Psoas muscle (tissue), 8 donors: ENCODE data around the gene CAMK1D. TPM values are rescaled to one million over a fixed set of nuclear protein-coding genes. Genes with fewer than 3 reads are reported as not detected.

Experiments used
- ATAC-seq, 4 donors: fragments of 200-7000 bp; cut with Tn5 transposase; one replicate each; pipeline ENCODE4 v1.9.1; 2020; ENCODE audit warnings: moderate library complexity in 3 of 4, mild to moderate bottlenecking in 2 of 4
- DNase-seq, 2 donors: peaks; one replicate each; pipeline ENCODE4 v3.0.0-alpha.2; 2020
- H3K27ac ChIP-seq: fragments of 200-600 bp; one replicate; pipeline ENCODE4 v1.8.0; 2022
- H3K27me3 ChIP-seq, 3 donors: fragments of 200-600 bp in 1 of 3; one replicate each; pipeline versions ENCODE4 v1.6.1 to v1.8.0; 2013 to 2022; ENCODE audit warnings: low read length in 2 of 3, mild to moderate bottlenecking in 2 of 3, moderate library complexity in 1 of 3; ENCODE audit not compliant: insufficient read depth in 3 of 3
- H3K36me3 ChIP-seq, 2 donors: fragments of 200-600 bp in 1 of 2; one replicate each; pipeline versions ENCODE4 v1.6.1 to v1.8.0; 2013 to 2022; ENCODE audit warnings: low read depth in 1 of 2, mild to moderate bottlenecking in 1 of 2, moderate library complexity in 1 of 2; ENCODE audit not compliant: insufficient read depth in 1 of 2
- H3K4me1 ChIP-seq: fragments of 200-600 bp; one replicate; pipeline ENCODE4 v1.8.0; 2022
- H3K4me3 ChIP-seq: fragments of 200-600 bp; one replicate; pipeline ENCODE4 v1.8.0; 2022; ENCODE audit warnings: mild to moderate bottlenecking
- H3K9me3 ChIP-seq: fragments of 200-600 bp; one replicate; pipeline ENCODE4 v1.8.0; 2022
- WGBS, 3 donors: extraction: QIAGEN DNeasy Blood & Tissue Kit; methylation state at CpG; one replicate each; pipeline versions ENCODE4 v1.1.6 to v1.1.7; 2013; 5-methylcytosine and 5-hydroxymethylcytosine counted together
- intact Hi-C, 2 donors: fragments of 100-400 bp; cut with DNase I; formaldehyde crosslinking; loops; one replicate each; pipeline versions ENCODE4 v1.11.0 to v1.14.2; 2022
- polyA plus RNA-seq, 3 donors: library from polyadenylated mRNA; stranded (reverse); fragments of 200-250 nt; gene quantifications; one replicate each; pipeline ENCODE4 v1.2.3, GENCODE V29; 2013
- total RNA-seq, 4 donors: library from RNA; stranded (reverse); fragmentation: NEBNext Ultra II Directional in 2 of 4; extraction: Animal tissue kit (Norgen Biotek cat#: 25700) in 2 of 4; gene quantifications; one replicate each; pipeline versions ENCODE4 v1.2.1 to v1.2.4, GENCODE V29; 2021 to 2023
- TF ChIP-seq, protein P1 (sequence below): fragments of 200-600 bp; IDR thresholded peaks from one replicate; pipeline ENCODE4 v1.8.0; 2022; ENCODE audit warnings: antibody characterized with exemption
- donor health status: healthy with polysubstance abuse.
- donor health status: DM: no; HTN: no; CAD: no; lungs with moderate emphysema.
- donor health status: Bipolar disorder and iron deficiency.
- donor health status: healthy.
- donor health status: DM: yes; HTN: yes; CAD: no.
- donor health status: DM: no; HTN: no; CAD: no.
- donor health status: DM: no; HTN: no; CAD: no.
- donor health status: DM: yes; HTN: yes; CAD: no.

Gene CAMK1D
- total and polyA plus RNA-seq, 7 donors: 0.39 to 1.8 (median 0.53) TPM

DNA sequence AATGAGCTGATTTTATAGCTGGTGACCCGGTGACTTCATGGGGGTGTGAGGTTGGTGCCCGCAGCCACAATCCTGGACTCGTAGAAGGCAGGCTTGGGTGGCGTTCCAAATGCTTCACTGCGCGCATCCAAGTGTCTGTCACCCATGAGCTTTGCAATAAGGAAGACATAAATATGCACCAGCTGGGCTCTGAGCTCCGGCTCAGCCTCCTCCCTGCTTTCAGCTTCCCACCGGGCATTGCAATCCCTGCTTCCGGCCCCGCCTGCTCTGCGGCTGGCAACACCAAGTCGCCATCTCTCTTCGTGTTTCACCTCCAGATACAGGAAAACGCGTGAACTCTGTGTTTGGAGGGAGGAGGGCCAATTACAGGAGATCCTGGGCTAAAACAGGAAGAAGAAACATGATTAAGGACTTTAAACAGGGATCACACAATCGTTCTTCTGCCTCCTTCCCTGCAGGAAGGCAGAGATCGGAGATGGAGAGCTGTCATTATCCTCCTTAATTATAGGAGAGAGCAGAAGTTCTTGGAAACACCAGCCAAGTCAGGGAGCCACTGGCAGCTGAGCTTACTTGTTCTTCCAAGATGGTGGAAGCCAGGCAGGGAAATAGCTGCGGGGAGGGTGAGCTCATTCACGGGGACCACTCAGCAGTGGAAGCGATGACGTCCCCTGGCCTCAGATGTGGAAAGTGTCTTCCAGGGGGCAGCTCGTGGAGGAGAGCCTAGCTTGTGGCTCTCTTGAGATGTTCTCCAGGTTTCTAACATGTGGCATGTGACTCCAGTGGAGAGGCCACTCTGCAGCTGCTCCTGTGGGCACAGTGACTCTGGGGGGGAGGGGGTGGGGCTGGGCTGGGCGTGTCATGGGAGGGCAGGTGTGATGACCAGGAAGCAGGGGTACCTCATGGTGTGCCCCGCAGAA lies 134.9 kb downstream of the CAMK1D start:
- TF ChIP-seq, protein P1, sequence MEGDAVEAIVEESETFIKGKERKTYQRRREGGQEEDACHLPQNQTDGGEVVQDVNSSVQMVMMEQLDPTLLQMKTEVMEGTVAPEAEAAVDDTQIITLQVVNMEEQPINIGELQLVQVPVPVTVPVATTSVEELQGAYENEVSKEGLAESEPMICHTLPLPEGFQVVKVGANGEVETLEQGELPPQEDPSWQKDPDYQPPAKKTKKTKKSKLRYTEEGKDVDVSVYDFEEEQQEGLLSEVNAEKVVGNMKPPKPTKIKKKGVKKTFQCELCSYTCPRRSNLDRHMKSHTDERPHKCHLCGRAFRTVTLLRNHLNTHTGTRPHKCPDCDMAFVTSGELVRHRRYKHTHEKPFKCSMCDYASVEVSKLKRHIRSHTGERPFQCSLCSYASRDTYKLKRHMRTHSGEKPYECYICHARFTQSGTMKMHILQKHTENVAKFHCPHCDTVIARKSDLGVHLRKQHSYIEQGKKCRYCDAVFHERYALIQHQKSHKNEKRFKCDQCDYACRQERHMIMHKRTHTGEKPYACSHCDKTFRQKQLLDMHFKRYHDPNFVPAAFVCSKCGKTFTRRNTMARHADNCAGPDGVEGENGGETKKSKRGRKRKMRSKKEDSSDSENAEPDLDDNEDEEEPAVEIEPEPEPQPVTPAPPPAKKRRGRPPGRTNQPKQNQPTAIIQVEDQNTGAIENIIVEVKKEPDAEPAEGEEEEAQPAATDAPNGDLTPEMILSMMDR: no peak
- DNase-seq: no peak
- 59 to 67% (median 64%) methylated on average over 24 of the region's 24 CpGs for WGBS, 3 donors
- H3K9me3 ChIP-seq: no peaks in the 10 kb centered on the region
- no peaks in the 10 kb centered on the region for H3K36me3 ChIP-seq
- H3K4me3 ChIP-seq: no peak overlapping the region
- no peaks in the 10 kb centered on the region for H3K27me3 ChIP-seq
- H3K4me1 ChIP-seq: no peaks in the 10 kb centered on the region
- ATAC-seq: peak in 2 of 4 donors; percentile 35 to 61
- peak overlapping the region; percentile 23 for H3K27ac ChIP-seq
- intact Hi-C loops: no loop called here

DNA sequence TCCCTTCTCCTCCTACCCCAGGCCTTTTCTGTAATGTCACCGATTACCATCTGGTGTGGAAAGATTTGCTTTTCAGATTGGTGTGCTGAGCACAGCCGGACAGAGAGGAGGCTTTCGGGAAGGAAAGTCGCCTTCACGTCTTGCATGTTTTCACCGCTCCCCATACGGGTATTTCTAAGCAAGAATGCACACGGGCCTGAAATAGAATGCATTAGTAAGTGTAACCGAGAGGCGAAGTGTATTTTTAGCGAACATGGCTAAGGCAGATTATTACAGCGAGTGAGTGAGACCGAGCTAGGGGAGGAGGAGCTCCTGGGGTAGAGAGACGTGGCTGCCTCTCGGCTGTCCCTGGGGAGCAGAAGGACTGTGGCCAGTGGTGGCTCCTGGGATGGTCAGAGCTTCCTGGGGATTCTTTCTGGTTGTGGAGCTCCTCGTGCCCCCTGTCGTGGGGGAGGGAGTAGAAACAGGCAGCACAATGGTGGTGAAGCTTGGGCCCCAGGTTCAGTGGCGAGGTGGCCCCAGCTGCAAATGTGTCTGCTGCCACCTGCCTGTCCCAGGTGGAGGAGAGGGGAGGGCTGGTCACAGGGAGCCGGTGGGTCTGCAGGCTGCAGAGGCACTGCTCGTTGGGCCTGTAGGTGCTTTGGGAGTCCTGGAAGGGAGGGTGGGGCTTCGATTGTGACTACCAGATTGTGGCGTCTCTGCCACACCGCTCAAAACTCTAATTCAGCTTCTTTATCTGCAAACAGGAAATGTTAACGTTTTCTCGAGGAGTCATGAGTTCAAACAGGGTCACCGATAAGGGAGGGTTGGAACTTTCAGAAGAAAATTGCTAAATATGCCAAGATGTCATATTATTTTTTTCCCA lies 135.8 kb downstream of the CAMK1D start:
- peak in 1 of 2 donors; percentile 64 for DNase-seq
- ATAC-seq: peak; percentile 54 to 94 (median 74)
- no peaks in the 10 kb centered on the region for H3K9me3 ChIP-seq
- H3K4me1 ChIP-seq: no peaks in the 10 kb centered on the region
- H3K27me3 ChIP-seq: no peaks in the 10 kb centered on the region
- WGBS, 3 donors: 40 to 47% (median 44%) methylated on average over 25 to 26 of the region's 26 CpGs
- TF ChIP-seq, protein P1: no peak
- no peak overlapping the region for H3K4me3 ChIP-seq
- intact Hi-C loops: no loop called here
- no peaks in the 10 kb centered on the region for H3K36me3 ChIP-seq
- peak overlapping the region; percentile 23 for H3K27ac ChIP-seq

DNA sequence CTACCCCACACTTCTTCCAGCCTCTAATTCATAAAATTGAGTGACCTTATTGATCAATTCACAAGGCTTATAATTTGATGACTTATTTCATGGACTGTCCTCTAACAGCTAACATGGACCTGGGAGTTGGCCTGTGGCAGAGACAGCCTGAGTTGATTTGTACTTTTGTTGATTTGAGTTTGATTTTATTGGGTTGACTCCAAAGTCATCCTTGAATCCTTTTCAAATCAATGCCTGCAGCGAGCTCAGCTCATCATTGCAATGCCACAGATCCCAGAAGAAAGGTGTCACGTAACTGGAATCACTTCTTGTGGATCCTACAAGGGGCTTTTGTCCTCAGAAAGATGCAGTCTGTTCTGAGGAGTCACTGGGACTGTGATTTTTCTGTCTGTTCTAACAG lies 138.0 kb downstream of the CAMK1D start:
- ATAC-seq (no peak), DNase-seq (no peak)
- Histone ChIP-seq H3K27me3 (no peaks in the 10 kb centered on the region), H3K4me3 (no peak overlapping the region), H3K27ac (no peak overlapping the region), H3K36me3 (no peaks in the 10 kb centered on the region), H3K9me3 (no peaks in the 10 kb centered on the region), H3K4me1 (no peaks in the 10 kb centered on the region)
- WGBS, 3 donors: 62 to 79% (median 69%) methylated on average over 2 of the region's 2 CpGs
- TF ChIP-seq, protein P1: no peak
- intact Hi-C loops: no loop called here

DNA sequence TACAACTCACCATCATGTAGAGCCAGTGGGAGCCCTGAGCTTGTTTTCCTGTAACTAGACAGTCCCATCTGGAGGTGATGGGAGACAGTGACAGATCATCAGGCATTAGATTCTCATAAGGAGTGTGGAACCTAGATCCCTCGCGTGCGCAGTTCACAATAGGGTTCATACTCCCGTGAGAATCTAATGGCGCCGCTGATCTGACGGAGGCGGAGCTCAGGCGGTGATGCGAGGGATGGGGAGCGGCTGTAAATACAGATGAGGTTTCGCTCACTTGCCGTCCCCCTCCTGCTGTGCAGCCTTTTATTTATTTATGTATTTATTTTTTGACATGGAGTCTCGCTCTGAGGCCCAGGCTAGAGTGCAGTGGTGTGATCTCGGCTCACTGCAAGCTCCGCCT lies 139.3 kb downstream of the CAMK1D start:
- 93 to 97% (median 95%) methylated on average over 16 of the region's 16 CpGs for WGBS, 3 donors
- DNase-seq (no peak), ATAC-seq (no peak)
- intact Hi-C loops: no loop called here
- no peaks in the 10 kb centered on the region for H3K36me3 ChIP-seq
- TF ChIP-seq, protein P1: no peak
- H3K9me3 ChIP-seq: no peaks in the 10 kb centered on the region
- H3K27ac ChIP-seq: no peak overlapping the region
- no peaks in the 10 kb centered on the region for H3K4me1 ChIP-seq
- H3K27me3 ChIP-seq: no peaks in the 10 kb centered on the region
- no peak overlapping the region for H3K4me3 ChIP-seq
